HG03095 (cell line): Measurements from ENCODE around the gene BCL2L14.
"Not testable (repeated sequence)": the region's sequence is repeated elsewhere in the genome, so short reads cannot be mapped to it uniquely, and the experiment has no call there.

Source experiments
- ATAC-seq: cut with Tn5 transposase; IDR thresholded peaks from one replicate; pipeline ENCODE4 v1.9.1; 2021; ENCODE audit warnings: moderate library complexity; ENCODE audit not compliant: unreplicated experiment

BCL2L14 gene

GRCh38 chr12:12099102-12099501 lies 28.4 kb downstream of the BCL2L14 start:
- no peak for ATAC-seq

GRCh38 chr12:12107678-12108077 lies 36.9 kb downstream of the BCL2L14 start:
- ATAC-seq, result no peak

- no peak for ATAC-seq
Observed at GRCh38 chr12:12108441-12109058, 37.8 kb downstream of the BCL2L14 start.

GRCh38 chr12:12110923-12111555 lies 40.3 kb downstream of the BCL2L14 start:
- not testable (repeated sequence) for ATAC-seq

GRCh38 chr12:12115514-12115913 lies 44.8 kb downstream of the BCL2L14 start:
- ATAC-seq, result no peak

- no peak for ATAC-seq
Observed at GRCh38 chr12:12116677-12117076, 45.9 kb downstream of the BCL2L14 start.

GRCh38 chr12:12121061-12121460 lies 50.3 kb downstream of the BCL2L14 start:
- ATAC-seq, result no peak

- ATAC-seq, result no peak
Observed at GRCh38 chr12:12123036-12123604, 52.4 kb downstream of the BCL2L14 start.

- ATAC-seq, result no peak
Observed at GRCh38 chr12:12126551-12126950, 55.8 kb downstream of the BCL2L14 start.

GRCh38 chr12:12127304-12127703 lies 56.6 kb downstream of the BCL2L14 start:
- no peak for ATAC-seq

- ATAC-seq, result no peak
Observed at GRCh38 chr12:12128670-12129069, 57.9 kb downstream of the BCL2L14 start.

- no peak for ATAC-seq
Observed at GRCh38 chr12:12133259-12133658, 62.5 kb downstream of the BCL2L14 start.

GRCh38 chr12:12133785-12134184 lies 63.0 kb downstream of the BCL2L14 start:
- no peak for ATAC-seq

- no peak for ATAC-seq
Observed at GRCh38 chr12:12138203-12139154, 67.7 kb downstream of the BCL2L14 start.

- no peak for ATAC-seq
Observed at GRCh38 chr12:12141000-12141399, 70.3 kb downstream of the BCL2L14 start.

GRCh38 chr12:12144531-12144930 lies 73.8 kb downstream of the BCL2L14 start:
- not testable (repeated sequence) for ATAC-seq

- ATAC-seq, result no peak
Observed at GRCh38 chr12:12147111-12147510, 76.4 kb downstream of the BCL2L14 start.
